HG02870 (cell line): ENCODE data around the gene GPC6.
"Not testable (repeated sequence)": the region's sequence is repeated elsewhere in the genome, so short reads cannot be mapped to it uniquely, and the experiment has no call there.

Experiments used
- ATAC-seq: cut with Tn5 transposase; IDR thresholded peaks from one replicate; pipeline ENCODE4 v1.9.1; 2021; ENCODE audit warnings: mild to moderate bottlenecking, moderate library complexity; ENCODE audit not compliant: unreplicated experiment

GPC6 gene

GRCh38 chr13:94328381-94329041 lies 1101.9 kb downstream of the GPC6 start:
- no peak for ATAC-seq

GRCh38 chr13:94329277-94329676 lies 1102.7 kb downstream of the GPC6 start:
- ATAC-seq, result no peak

GRCh38 chr13:94329754-94330551 lies 1103.3 kb downstream of the GPC6 start:
- ATAC-seq, result no peak

- ATAC-seq, result no peak
Observed at GRCh38 chr13:94330552-94331071, 1104.0 kb downstream of the GPC6 start.

GRCh38 chr13:94331281-94331680 lies 1104.7 kb downstream of the GPC6 start:
- ATAC-seq, result no peak

- no peak for ATAC-seq
Observed at GRCh38 chr13:94332359-94333096, 1105.9 kb downstream of the GPC6 start.

- ATAC-seq, result no peak
Observed at GRCh38 chr13:94333131-94333820, 1106.7 kb downstream of the GPC6 start.

- no peak for ATAC-seq
Observed at GRCh38 chr13:94335761-94336526, 1109.3 kb downstream of the GPC6 start.

- ATAC-seq, result no peak
Observed at GRCh38 chr13:94339116-94339687, 1112.6 kb downstream of the GPC6 start.

GRCh38 chr13:94342436-94343242 lies 1116.0 kb downstream of the GPC6 start:
- ATAC-seq, result no peak

- no peak for ATAC-seq
Observed at GRCh38 chr13:94343243-94343585, 1116.6 kb downstream of the GPC6 start.

- not testable (repeated sequence) for ATAC-seq
Observed at GRCh38 chr13:94343687-94344086, 1117.1 kb downstream of the GPC6 start.

- no peak for ATAC-seq
Observed at GRCh38 chr13:94344126-94344818, 1117.7 kb downstream of the GPC6 start.

- ATAC-seq, result peak; percentile 43
Observed at GRCh38 chr13:94345374-94346195, 1119.0 kb downstream of the GPC6 start.

GRCh38 chr13:94346261-94347019 lies 1119.8 kb downstream of the GPC6 start:
- no peak for ATAC-seq

- ATAC-seq, result no peak
Observed at GRCh38 chr13:94351292-94351990, 1124.8 kb downstream of the GPC6 start.
